ENCODE results near the gene AFF3.
"Not testable (repeated sequence)": the region's sequence is repeated elsewhere in the genome, so short reads cannot be mapped to it uniquely, and the experiment has no call there.

Gene AFF3

GRCh38 chr2:100097611-100098294, 44.6 kb downstream of the AFF3 start:
- H3K9me3 ChIP-seq (ENCODE audit: insufficient read depth, low read length); H4K20me1 ChIP-seq (ENCODE audit: insufficient read depth, low read length); H3K79me2 ChIP-seq (ENCODE audit: low read length): not testable (repeated sequence)

DNA sequence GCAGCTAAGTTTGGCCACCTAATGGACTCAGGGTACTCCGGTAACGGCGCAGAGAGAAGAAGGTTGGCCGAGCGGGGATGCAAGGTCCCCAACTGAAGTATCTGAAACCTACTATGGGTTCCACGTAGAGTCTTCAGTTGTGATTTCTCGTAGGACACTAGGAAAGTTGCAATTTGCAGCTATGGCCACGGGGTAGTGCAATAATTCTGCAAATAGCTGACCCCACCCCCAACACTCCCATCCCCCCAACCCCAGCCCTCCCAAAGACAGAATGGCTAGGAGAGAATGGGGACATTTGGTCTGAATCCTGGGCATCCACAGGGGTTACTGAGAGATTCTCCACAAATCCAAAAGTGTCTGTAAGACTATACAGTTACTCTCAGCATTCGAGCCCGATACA, 46.5 kb downstream of the AFF3 start:
- not testable (repeated sequence) for H3K9me3 ChIP-seq (ENCODE audit: insufficient read depth, low read length); H3K4me2 ChIP-seq (ENCODE audit: low read length); H4K20me1 ChIP-seq (ENCODE audit: insufficient read depth, low read length); H2AFZ ChIP-seq (ENCODE audit: low read depth, low read length); H3K27me3 ChIP-seq (ENCODE audit: low read depth, low read length); H3K9ac ChIP-seq (ENCODE audit: low read length); H3K4me1 ChIP-seq (ENCODE audit: low read length); H3K79me2 ChIP-seq (ENCODE audit: low read length); H3K27ac ChIP-seq (ENCODE audit: low read length); H3K36me3 ChIP-seq (replicated peaks; ENCODE audit: low read depth, low read length); H3K4me3 ChIP-seq (ENCODE audit: low read length)

More at GRCh38 chr2:100097611-100098294, 44.6 kb downstream of the AFF3 start:
- not testable (repeated sequence) for H3K36me3 ChIP-seq (replicated peaks; ENCODE audit: low read depth, low read length); H3K27ac ChIP-seq (ENCODE audit: low read length); H3K9ac ChIP-seq (ENCODE audit: low read length); H2AFZ ChIP-seq (ENCODE audit: low read depth, low read length); H3K4me3 ChIP-seq (ENCODE audit: low read length); H3K4me2 ChIP-seq (ENCODE audit: low read length); H3K4me1 ChIP-seq (ENCODE audit: low read length); H3K27me3 ChIP-seq (ENCODE audit: low read depth, low read length)

GRCh38 chr2:100091807-100092206, 50.6 kb downstream of the AFF3 start:
- H3K9ac ChIP-seq (ENCODE audit: low read length), result not testable (repeated sequence)

DNA sequence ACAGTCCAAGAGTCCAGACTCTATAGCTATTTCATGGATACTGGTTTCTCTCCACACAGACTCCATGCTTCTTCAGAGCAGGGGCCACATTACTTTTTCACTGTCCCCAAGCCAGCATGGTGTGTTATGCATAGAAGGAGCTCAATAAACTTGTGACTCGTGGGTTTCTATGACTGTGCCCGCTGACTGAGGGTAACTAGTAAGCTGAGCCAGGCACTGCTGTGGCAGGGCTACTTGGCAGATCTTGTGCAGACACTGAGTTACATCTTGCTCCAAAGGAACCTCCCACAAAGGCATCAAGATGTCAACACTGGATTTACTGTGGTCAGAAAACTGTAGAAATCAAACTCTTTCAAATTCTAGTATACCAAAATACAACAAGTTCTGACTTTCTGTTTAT, 56.6 kb downstream of the AFF3 start:
- H3K9me3 ChIP-seq (ENCODE audit: insufficient read depth, low read length); H3K4me2 ChIP-seq (ENCODE audit: low read length); H3K27ac ChIP-seq (ENCODE audit: low read length); H3K4me3 ChIP-seq (ENCODE audit: low read length); H3K79me2 ChIP-seq (ENCODE audit: low read length); H3K9ac ChIP-seq (ENCODE audit: low read length); H3K36me3 ChIP-seq (replicated peaks; ENCODE audit: low read depth, low read length); H2AFZ ChIP-seq (ENCODE audit: low read depth, low read length); H3K4me1 ChIP-seq (ENCODE audit: low read length); H4K20me1 ChIP-seq (ENCODE audit: insufficient read depth, low read length); H3K27me3 ChIP-seq (ENCODE audit: low read depth, low read length): not testable (repeated sequence)

More at GRCh38 chr2:100091807-100092206, 50.6 kb downstream of the AFF3 start:
- not testable (repeated sequence) for H4K20me1 ChIP-seq (ENCODE audit: insufficient read depth, low read length); H2AFZ ChIP-seq (ENCODE audit: low read depth, low read length); H3K79me2 ChIP-seq (ENCODE audit: low read length); H3K27ac ChIP-seq (ENCODE audit: low read length); H3K9me3 ChIP-seq (ENCODE audit: insufficient read depth, low read length); H3K4me2 ChIP-seq (ENCODE audit: low read length); H3K36me3 ChIP-seq (replicated peaks; ENCODE audit: low read depth, low read length); H3K4me3 ChIP-seq (ENCODE audit: low read length); H3K27me3 ChIP-seq (ENCODE audit: low read depth, low read length); H3K4me1 ChIP-seq (ENCODE audit: low read length)

- not testable (repeated sequence) for H2AFZ ChIP-seq (ENCODE audit: low read depth, low read length); H3K36me3 ChIP-seq (replicated peaks; ENCODE audit: low read depth, low read length); H3K79me2 ChIP-seq (ENCODE audit: low read length); H3K4me1 ChIP-seq (ENCODE audit: low read length); H3K9me3 ChIP-seq (ENCODE audit: insufficient read depth, low read length); H3K27ac ChIP-seq (ENCODE audit: low read length); H3K27me3 ChIP-seq (ENCODE audit: low read depth, low read length); H3K4me2 ChIP-seq (ENCODE audit: low read length); H4K20me1 ChIP-seq (ENCODE audit: insufficient read depth, low read length); H3K9ac ChIP-seq (ENCODE audit: low read length); H3K4me3 ChIP-seq (ENCODE audit: low read length)
Observed at GRCh38 chr2:100083421-100084216, 58.8 kb downstream of the AFF3 start.

DNA sequence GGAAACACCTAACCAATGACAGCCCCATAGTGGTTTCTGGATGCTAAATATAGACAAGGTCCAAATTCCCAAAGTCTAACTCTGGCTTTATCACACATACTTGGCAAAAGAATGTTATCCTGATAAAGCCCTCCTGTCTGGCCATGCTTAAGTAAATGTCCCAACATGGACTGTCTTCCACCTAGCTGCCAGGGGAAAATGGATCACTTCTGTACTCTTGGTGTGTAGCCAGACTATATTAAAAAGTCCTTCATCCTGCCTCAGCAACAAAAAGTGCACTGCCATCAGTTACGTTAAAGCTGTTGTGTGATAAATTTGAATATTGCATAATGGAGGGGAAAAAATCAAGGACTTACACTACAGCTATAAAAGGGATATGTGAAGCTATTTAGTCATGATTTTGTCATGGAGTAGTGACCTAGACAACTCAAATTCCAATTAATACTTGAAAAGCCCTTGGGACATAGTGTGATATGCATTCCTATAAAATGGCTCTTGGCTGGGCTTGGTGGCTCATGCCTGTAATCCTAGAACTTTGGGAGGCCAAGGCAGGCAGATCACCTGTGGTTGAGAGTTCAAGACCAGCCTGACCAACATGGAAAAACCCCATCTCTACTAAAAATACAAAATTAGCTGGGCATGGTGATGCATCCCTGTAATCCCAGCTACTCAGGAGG, 60.0 kb downstream of the AFF3 start:
- not testable (repeated sequence) for H4K20me1 ChIP-seq (ENCODE audit: insufficient read depth, low read length); H2AFZ ChIP-seq (ENCODE audit: low read depth, low read length); H3K4me3 ChIP-seq (ENCODE audit: low read length); H3K4me2 ChIP-seq (ENCODE audit: low read length); H3K36me3 ChIP-seq (replicated peaks; ENCODE audit: low read depth, low read length); H3K27ac ChIP-seq (ENCODE audit: low read length); H3K27me3 ChIP-seq (ENCODE audit: low read depth, low read length); H3K9me3 ChIP-seq (ENCODE audit: insufficient read depth, low read length); H3K79me2 ChIP-seq (ENCODE audit: low read length); H3K4me1 ChIP-seq (ENCODE audit: low read length); H3K9ac ChIP-seq (ENCODE audit: low read length)
